HG03342 (cell line): ENCODE data around the gene CCBE1.

Experiments used
- ATAC-seq: cut with Tn5 transposase; IDR thresholded peaks from one replicate; pipeline ENCODE4 v1.9.1; 2021; ENCODE audit warnings: mild to moderate bottlenecking, moderate library complexity; ENCODE audit not compliant: unreplicated experiment

CCBE1 gene

DNA sequence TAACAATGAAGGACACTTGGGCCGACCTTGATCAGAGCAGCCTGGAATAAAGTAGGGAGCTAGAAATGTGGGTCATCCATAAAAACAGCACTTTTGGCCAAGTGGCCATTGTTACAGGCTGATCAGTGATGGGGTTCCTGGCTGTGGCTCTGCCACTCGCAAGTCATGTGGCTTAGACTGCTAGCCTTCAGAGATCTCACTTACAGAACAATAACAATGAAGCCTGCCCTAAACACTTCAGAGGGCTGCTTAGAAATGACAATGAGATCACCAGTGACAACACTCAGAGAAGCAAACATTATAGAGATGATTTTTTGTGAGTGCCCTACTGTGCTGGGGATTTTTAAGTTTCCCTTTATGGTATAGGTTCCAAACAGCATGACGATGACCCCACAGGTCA is 230.2 kb downstream of the CCBE1 start:
- no peak for ATAC-seq

DNA sequence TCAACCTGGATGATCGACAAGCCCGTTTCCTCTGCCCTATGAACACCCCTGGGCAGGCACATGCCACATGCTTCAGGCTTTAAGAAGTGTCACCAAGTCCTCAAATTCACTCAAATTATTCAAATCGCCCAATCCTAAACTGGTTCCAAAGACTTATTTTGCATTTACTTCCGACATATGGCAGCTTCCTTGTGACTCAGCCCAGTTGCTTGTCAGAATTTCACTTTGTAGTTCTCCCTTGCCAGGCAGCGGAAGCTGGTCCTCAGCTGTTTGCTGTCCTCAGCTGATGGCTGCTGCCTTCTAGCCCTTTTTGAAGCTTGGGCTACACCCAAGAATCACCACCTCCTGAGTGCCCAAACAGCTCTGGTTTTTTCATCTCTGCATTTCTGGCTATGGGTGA is 232.7 kb downstream of the CCBE1 start:
- ATAC-seq = no peak

DNA sequence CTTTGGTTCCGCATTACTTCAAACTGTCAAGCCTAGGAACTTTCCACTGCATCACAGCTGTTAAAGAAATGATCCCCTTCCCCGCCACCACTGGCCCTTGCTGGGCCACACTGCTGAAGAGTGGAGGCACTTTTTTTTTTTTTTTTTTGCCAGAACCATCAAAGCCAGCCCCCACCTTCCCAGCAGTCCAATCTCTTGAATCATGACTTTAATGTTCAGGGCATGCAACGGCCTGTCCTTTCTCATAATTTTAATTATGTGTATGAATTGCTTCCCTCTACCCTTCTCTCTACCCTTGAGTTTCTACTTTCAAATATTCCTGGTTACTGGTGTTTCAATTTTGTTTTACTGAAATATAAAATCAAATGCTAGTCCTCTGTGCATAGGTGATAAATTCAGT is 236.1 kb downstream of the CCBE1 start:
- ATAC-seq = no peak

DNA sequence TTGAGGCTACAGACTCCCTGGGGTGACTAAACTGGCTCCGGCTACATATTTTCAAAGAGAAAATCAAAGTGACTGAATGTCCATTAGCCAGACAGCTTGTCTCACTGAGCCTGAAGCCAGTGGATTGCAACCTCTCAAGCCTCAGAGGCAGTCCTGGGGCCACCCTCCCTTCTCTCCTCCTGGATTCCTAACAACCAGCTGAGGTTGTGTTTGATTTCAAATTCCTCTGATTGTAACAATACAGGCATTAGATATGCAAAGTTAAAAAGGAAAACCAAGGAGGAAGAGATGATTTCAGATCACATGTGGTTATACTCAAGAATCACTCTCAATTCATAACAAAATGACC is 237.2 kb downstream of the CCBE1 start:
- no peak for ATAC-seq

DNA sequence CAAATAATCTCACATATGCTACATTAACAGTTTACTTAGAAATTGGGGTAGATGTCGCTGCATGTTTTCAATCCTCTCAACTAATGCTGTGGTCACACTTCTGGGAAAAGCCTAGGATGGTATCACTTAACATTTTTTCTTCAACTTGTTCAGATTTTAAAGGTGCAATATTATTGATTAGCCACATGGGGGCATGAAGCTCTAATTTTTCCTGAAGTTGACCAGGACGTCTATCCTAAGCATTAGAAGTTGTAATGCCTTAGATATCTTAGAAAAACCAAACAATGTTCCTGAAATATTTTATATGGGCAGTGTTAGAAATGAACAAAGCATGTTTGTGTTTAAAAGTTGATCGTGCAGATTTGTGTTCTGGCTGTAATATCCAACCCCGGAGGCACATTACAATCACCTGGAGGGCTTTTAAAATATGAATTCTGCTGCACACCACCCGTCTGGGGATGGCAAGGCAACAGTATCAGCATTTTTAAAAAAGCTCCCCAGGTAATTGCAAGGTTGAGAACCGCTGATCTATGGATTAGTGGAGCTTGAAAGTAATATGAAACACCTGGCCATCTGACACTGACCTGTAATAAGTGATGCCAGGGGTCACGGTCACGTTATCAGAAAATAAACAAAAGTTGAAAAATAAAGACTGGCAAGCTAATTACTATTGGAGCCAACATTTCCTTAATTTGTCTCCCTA is 237.7 kb downstream of the CCBE1 start:
- ATAC-seq = peak; percentile 50

DNA sequence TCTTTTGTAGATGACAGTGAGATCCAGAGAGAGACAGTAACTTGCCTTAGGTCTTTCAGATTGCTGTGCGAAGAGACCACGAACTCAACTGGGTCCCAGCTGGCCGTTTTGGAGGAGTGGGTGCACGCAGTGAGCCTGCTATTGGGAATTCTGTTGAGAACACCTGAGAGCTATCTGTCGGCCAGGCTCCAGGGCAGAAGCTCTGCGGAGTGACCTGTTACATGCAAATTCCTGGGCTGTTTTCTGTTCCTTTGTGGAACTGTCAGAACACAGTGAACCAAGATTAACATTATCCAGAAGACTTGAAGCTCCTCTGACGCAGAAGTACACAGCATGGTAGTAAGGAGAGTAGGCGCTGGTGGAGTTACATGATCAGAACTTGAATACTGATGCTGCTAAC is 238.6 kb downstream of the CCBE1 start:
- no peak for ATAC-seq

DNA sequence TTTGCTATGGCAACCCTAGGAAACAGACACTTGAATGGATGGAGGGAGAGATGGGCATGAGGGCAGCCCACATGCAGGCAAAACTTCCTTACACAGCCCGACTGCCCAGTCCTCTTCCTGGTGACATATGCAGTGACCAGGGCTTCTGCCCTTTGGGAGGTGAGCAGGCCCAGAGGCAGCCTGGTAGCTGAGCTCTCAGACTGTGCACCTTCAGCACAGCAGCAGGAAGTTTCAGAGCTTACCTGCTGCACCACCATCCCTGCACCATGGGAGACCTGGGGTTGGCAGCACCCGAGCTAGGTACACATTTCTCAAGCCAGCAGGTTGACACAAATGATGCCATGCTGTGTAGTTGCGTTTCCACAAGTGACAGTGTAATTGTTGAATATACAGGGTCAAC is 240.6 kb downstream of the CCBE1 start:
- ATAC-seq = no peak

DNA sequence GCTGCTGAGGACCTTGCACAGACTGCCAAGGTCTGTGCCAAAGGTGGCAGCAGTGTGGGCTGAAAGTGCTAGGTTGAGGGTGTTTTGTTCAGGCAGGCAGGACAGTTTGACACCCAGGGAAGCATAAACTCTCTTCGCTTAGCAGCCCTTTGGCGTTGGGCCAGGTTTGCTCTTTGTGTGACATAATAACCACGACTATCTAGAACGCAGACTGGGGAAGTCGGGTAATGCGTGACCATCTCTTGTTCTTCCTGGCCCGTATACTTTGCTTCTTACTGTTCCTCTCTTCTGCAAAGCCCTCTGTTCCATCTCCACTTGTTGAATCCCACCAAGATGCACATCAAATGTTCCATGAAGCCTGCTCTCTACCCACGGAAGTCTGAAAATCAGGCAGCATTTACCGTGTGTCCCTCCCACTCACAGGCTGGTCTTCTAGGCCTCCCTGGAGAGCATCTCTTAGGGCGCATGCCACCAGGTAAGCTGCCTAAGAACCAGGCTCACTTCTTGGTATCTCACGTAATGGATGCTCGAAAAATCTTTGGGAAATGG is 241.4 kb downstream of the CCBE1 start:
- no peak for ATAC-seq

DNA sequence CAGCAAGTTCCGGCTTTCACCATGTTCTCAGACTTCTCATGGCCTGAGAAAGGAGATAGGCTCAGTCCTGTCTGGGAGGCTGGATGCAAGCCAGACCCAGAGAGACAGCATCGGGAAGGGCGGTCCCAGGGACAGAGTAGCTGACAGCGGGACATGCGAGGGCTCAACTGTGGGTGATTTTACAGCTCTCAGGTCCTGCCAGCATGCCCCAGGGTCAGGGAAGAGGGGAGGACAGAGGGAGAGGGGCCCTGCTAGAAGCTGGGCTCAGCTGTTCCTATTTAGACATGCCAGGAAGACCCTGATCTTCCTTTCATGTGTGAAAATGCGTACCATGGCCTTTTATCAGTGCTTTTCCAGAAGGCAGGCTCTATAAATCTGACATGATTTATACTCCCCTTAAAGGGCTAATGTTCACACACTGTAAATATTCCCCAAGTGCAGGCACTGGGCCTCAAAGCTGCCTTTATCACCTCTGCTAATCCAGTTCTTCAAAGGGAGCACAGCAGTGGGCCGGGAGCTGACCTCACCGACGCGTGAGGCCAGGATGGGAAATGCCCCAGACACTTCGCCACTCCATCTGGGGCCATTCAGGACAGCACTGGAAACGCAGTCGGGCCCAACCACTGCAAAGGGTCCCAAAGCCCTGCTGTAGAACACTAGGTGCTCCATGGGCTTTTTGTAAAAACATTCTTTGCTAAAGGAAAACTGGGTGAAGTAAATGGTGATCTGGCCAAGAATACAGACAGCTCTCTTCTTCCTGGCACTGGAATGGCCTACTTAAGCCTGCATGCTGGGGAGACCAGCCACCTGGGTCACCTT is 242.1 kb downstream of the CCBE1 start:
- ATAC-seq = no peak

DNA sequence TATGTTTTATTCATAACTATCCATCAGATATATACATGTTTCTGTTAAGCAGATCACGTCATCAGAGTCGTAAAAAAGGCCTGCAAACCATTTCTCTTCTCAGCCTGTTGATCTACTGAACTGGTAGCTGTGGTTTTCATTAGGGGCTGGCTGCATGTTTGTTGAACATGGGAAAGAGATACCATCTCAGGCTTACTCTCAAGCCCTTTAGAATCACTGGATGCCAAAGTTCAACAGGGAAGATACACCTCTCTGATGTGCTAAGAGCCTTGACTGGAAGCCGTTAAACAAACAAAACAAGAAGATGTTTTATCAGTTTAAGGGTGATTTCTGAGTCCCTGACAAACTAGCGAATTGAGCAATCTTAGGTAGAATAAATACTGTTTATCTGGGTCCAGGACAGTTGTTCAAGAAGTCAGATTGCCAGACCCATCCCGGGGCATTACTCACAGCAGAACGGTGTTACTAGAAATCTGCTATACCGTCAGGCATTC is 243.7 kb downstream of the CCBE1 start:
- ATAC-seq = no peak

DNA sequence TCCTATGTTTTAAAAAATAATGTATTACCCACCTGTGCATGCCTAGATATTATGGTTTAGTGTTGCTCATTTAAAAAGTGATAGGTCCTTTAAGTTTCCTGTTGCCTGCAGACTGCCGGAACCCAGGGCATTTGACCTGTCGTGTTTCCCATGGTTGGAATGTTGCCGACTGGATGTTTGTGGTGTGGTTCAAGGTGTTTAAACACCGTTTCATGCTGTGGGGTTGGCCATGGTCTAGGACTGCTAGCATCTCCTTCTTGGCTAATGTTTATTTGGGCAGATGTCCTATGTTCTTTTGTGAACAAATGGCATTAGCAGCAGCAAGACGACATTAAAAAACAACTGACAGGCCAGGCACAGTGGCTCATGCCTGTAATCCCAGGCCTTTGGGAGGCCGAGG is 245.3 kb downstream of the CCBE1 start:
- ATAC-seq = no peak

DNA sequence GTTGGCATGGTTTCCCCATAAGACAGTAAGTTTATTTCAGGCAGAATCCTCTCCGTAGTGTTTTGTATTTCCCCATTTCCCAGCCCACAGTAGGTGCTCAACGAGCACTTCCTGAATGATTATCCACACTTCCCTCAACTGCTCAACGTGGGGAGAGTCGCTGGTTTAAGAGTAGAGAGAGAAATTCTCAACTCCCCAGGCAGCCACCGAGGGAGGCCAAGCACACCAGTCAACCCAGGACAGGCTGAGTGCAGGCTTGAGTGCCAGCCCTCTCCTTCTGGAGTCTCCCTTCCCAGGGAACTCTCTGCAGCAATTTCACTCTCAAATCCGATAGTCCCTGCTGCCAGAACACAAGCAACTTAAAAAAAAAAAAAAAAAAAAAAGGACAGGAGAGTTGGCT is 246.2 kb downstream of the CCBE1 start:
- ATAC-seq = no peak

DNA sequence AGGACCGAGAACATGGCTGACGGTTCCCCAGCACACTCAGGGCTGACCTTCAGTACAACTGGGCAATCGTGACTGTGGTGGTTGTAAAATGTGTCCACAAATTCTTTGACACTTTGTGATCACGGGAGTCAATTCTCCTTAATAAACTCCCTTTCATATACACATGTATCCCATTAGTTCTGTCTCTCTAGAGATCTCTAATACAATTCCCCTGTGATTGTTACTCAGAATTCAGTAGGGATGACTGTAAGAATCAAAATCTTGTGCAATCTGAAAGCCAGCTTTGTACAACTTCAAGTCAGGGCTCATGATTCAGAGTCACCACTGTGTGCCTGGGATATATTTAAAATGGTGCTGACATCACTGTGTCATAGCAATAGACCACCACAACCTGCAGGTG is 248.7 kb downstream of the CCBE1 start:
- no peak for ATAC-seq

DNA sequence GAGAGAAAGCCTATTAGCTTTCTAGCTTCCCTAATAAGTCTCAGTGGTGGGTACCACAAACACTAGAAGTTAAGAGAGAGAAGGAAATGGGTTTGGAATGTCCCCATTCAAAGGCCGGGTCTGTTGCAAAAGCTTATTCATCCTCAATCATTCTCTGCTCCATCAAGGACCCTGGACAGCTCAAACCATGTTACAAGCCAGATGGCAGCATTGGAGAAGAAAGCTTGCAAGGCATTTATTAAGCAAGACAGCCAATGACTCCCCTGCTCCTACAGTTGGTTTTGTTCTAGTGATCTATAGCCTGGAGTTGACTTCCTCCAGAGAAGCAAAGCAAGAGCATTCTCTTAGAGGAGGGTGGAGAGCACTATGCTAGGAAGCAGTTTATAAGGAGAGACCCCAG is 251.2 kb downstream of the CCBE1 start:
- no peak for ATAC-seq

DNA sequence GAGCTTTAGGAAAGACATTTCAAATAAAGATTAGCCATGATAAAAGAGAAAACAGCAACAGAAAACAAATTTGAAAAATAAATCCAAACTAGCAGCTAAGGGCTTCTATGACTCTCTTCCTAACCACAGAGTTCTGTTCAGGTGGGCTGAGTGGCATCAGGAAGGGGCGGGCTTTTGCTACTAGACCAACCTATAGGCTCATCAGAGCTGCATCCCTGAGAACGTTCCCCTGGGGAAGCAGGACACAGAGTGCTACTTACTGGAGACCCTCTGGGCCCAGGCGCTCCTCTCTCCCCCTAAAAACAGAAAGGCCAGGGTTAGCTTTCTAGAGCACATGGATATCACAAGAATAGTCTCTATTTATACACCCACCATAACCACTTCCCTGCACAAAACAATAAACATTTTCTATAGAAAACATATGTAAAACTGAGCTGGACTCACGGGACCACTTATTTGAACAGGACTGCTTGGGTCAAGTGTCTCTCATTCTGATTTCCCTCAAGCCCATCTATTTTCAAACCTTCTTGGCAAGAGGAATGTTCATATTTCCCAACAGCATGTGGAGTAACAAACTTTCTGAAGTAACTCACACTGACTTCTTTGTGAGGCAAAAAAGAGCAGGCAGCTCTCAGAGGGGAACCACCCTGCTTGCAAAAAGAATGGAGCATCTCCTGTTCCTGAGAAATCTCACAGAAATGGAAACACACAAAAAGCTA is 259.2 kb downstream of the CCBE1 start:
- ATAC-seq = no peak

DNA sequence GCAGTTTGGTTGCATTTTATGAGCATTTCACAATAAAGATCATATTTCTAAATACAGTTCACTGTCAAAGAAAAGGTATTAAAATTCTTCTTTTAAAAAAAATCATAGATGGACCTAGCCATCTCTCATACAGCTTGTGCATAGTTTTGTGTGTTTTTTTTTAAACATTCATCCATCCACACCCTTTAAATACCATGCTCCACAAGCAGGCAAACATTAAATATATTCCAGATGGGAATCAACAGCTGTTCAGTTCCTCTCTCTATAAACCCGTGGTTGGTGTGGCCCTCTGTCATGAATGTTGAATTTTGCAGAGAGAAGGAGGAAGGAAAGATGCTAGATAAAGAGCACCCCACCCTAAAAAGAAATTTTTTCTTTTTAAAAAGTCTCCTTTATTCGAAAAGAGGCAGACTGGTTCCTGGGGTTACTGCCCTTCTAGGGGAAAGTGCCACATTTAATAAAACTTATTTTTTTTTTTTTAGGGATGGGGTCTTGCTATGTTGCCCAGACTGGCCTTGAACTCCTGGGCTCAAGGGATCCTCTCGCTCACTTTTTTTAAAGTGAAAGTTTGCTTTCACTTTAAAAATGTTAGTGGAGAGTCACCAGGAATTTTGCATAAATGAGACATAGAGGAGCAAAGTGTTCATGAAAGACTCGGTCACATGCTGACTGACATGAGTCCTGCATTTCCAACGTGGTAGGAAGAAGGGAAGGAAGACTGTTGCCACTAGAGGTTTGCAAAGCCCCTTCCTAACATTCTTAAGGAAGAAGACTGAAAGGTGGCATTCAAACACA is 264.2 kb downstream of the CCBE1 start:
- ATAC-seq = no peak

DNA sequence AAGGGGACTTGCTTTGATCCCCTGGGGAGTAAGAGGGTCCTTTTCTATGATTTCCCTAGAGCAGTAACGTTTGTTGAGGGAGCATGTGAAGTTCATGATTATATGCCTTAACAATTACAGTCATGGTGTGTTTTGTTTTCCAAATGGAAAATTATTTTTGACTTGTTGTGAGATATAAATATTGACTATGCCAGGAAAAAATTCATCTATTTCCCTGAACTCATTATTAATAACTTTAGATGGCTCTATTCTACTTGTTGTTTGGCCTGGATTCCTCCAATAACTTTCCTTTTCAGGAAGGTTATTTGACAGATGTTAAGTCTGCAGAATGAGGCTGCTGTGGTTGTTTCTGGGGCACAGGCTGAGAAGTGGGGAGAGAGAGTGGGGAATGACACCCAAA is 266.1 kb downstream of the CCBE1 start:
- ATAC-seq = no peak

DNA sequence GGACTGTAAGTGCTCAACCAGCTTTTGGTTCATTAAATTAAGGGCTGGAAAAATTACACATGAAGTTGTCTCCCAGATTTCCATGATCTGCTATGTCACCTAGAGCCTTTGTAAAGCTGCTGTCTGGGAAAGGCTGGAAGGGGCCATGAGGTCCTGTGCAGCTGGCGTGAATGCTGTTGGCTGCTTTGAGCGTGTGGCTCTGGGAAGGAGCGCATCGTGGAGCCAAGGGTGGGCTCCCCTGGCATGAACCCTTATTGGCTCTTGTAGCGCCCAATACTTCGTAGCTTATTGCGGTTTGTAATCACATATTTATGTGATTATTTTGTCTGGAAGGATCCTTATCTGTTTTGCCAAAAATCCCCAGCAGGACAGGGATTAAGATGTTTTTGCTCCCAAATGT is 267.6 kb downstream of the CCBE1 start:
- ATAC-seq = no peak

DNA sequence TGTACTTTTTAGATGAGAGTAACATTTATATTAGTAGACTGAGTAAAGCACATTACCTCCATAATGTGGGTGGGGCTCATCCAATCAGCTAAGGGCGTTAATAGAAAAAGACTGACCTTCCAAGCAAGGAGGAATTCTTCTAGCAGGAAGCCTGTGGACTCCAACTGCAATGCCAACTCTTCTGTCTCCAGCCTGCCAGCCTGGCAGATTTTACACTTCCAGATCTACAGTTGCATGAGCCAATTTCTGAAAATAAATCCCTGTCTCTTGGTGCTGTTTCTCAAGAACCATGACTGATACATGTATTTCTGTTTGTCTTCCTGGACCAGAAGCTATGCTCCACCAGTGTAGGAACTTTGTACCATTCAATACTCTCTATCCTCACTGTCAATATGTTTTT is 269.2 kb downstream of the CCBE1 start:
- no peak for ATAC-seq

DNA sequence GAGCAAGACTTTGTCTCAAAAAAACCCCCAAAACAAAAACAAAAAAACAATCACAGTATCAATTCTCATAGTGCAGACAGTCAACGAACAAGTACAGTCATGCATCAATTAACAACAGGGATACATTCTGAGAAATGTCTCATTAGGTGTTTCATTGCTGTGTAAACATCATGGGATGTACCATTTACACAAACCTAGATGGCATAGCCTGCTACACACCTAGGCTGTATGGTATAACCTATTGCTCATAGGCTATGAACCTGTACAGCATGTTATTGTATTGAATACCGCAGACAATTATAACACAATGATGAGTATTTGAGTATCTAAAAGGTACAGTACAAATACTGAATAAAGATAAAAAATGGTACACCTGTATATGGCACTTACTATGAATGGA is 270.4 kb downstream of the CCBE1 start:
- no peak for ATAC-seq

DNA sequence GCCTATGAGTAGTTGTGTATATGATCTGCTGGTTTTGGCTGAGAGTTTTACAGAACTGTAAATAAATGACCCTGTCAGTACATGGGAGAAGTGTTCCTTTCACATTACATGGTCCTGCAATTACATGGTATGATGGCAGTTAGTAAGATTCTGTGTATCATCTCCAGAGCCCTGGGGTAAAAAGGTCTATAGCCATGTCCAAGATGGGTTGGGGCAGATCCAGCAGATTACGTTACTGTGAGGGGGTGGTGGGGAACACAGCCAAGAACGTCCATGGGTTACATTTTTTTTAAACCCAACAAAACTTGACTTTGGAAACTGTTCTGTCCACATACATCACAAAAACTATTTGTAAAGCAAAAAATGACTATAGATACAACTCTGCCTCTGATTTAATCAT is 274.0 kb downstream of the CCBE1 start:
- no peak for ATAC-seq
